HG02970 (cell line): Measurements from ENCODE around the gene MTUS2.

Experiments used
- ATAC-seq: cut with Tn5 transposase; IDR thresholded peaks from one replicate; pipeline ENCODE4 v1.9.1; 2021; ENCODE audit warnings: mild to moderate bottlenecking, moderate library complexity, moderate number of reproducible peaks; ENCODE audit not compliant: unreplicated experiment, low FRiP score

Gene MTUS2

GRCh38 chr13:29532116-29532515 lies 712.0 kb downstream of the MTUS2 start:
- no peak for ATAC-seq

GRCh38 chr13:29532821-29533220 lies 712.7 kb downstream of the MTUS2 start:
- ATAC-seq: no peak

DNA sequence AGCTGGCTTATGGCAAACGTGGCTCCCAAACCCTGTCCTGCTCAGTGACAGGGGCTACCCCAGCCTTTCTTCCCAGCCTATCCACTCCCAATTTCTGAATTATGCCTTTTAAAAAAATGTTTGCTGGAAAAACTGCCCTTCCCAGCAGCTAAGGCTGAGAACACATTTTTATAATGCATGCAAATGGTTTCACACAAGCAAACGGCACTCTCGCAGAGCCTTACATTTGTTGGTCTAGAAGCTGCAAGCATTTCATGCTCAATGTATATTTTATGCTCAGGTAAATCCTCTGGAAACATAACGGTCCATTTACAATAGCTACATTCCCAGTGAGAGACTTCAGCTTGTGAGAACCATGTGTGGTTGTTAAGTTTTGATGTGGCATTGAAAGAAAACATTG lies 713.9 kb downstream of the MTUS2 start:
- no peak for ATAC-seq

GRCh38 chr13:29535663-29536655 lies 715.8 kb downstream of the MTUS2 start:
- no peak for ATAC-seq

GRCh38 chr13:29536853-29537252 lies 716.7 kb downstream of the MTUS2 start:
- no peak for ATAC-seq

DNA sequence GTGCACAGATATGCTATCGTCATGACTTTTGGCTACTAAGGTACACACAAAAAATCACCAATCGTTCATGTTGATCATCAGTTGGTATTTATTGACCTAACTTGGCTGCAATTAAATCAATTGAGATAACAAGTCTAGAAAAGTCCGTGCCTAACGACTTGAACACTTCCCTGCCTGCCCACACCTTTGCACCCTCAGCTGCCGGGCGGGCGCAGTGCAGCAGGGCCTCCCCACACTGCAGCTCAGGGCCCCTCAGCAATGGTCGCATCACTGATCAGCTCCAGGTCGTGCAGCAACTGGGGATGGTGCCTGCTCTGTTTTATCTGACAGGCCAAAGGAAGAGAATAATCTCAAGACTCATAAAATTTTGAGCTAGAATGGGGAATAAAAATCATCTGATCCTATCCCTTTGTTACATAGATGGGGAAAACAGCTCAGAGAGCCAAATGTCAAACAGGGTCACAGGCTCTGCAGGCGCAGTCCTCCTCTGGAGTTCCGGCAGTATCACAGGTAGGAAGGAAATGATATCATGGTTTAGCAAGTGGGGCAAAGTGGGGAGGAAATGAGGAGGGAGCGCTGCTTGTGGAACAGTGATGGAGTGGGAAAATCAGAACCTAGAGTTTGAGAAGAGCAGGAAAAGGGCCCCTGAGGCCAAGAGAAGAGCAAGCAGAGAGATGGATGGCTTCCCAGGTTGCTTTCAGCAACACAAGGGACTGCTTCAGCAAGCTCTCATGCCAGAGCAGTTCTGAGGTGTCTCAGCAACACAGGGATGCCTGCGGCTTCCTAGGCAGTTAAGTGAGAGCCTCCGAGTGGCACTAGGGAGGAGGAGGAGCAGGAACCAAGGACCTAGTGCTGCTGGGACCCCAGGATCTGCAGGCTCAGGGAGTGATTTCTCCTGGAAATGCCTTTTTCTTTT lies 717.9 kb downstream of the MTUS2 start:
- no peak for ATAC-seq

GRCh38 chr13:29538652-29539040 lies 718.5 kb downstream of the MTUS2 start:
- no peak for ATAC-seq

GRCh38 chr13:29539856-29540255 lies 719.7 kb downstream of the MTUS2 start:
- no peak for ATAC-seq

GRCh38 chr13:29540334-29540733 lies 720.2 kb downstream of the MTUS2 start:
- no peak for ATAC-seq

DNA sequence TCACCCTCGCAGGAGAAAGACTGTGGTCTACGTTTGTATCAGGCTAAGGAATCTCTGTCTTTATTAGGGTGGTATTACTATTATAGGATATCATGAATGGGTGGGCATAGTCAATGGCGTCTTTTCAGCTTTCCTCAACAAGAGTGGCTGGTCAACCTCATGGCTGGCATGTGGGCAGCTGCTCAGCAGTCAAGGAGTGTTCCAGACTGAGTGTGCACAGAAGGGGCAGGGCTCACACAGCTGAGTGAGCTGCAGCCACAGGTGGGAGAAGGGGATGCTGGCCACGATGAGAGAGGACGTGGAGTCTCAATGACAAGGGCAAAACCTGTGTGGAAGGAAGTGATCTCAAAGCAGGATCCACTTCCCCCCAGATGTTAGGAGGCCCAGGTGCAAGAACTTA lies 720.7 kb downstream of the MTUS2 start:
- ATAC-seq: no peak

DNA sequence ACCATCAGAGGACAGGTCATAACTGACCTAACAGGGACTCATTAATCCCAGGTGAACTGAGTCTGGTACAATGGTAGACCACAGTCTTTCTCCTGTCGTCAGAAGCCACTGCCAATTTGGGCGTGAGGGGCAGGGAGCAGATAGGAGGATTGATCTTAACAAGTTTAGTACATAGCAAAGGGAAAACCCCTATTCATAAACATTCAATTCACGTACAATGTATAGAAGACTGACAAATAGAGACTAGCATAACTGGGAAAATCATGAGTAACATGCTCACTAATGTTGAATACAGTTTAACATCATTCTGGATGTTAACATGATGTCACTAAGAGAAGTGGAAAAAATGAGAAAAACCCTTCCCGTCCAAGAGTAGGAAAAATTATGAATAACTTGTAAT lies 721.3 kb downstream of the MTUS2 start:
- no peak for ATAC-seq

- ATAC-seq: no peak
These were observed 722.2 kb downstream of the MTUS2 start for GRCh38 chr13:29542381-29542780.

- ATAC-seq: peak; percentile 73
These were observed 723.4 kb downstream of the MTUS2 start for GRCh38 chr13:29543230-29544215.

DNA sequence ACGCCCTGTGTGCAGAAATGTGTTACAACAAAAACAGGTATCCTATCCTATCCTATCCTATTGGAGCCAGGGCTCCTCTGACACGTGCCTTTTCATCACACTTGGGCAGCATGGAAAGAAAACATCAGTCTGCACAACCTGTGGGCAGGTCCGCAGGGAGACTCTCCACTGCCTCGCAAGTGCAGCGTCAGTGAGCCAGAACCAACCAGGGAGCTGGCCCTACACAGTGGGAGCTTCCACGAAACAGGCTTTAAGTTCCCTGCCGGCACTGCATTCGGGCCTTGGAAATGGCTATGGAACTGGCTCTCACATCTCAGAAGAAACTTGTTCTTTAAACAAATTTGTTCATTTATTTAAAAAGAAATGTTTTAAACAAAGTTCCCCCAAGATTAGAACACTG lies 725.8 kb downstream of the MTUS2 start:
- no peak for ATAC-seq

GRCh38 chr13:29546662-29547061 lies 726.5 kb downstream of the MTUS2 start:
- ATAC-seq: no peak

GRCh38 chr13:29547153-29547552 lies 727.0 kb downstream of the MTUS2 start:
- no peak for ATAC-seq

- ATAC-seq: no peak
These were observed 728.6 kb downstream of the MTUS2 start for GRCh38 chr13:29548722-29549121.

- ATAC-seq: no peak
These were observed 730.4 kb downstream of the MTUS2 start for GRCh38 chr13:29550430-29550988.

DNA sequence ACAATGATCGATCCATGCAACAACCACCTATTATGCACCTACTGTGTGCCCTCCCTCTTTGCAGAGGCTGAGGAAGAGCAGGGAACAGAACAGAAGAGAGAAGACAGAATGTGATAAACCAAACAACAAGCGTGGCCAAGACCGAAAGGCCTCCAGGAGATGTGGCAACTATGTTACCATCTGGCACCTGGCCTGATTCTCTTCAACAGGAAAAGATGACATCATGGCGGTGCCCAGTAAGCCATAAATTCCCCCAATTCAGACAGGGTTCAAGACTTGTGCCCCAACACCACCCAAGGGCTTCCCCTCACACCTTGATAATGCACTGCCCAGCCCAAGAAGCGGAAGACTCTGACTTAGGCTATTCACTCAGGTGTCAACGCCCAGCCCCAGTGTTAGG lies 731.1 kb downstream of the MTUS2 start:
- ATAC-seq: no peak
